Measurements from ENCODE around the gene CPVL.

Gene CPVL

GRCh38 chr7:29113384-29114102 lies 32.8 kb downstream of the CPVL start:
- H3K27ac ChIP-seq, result no peak overlapping the region
- peak; percentile 77 for TF ChIP-seq CTCF (conservative IDR thresholded peaks at IDR 0.05)

GRCh38 chr7:29112721-29113120 lies 33.6 kb downstream of the CPVL start:
- no peak for TF ChIP-seq CTCF (conservative IDR thresholded peaks at IDR 0.05)
- H3K27ac ChIP-seq, result no peak overlapping the region

GRCh38 chr7:29109899-29110298 lies 36.4 kb downstream of the CPVL start:
- H3K27ac ChIP-seq, result no peak overlapping the region
- no peak for TF ChIP-seq CTCF (conservative IDR thresholded peaks at IDR 0.05)

GRCh38 chr7:29109358-29109757 lies 37.0 kb downstream of the CPVL start:
- no peak overlapping the region for H3K27ac ChIP-seq
- TF ChIP-seq CTCF (conservative IDR thresholded peaks at IDR 0.05), result no peak

GRCh38 chr7:29107056-29107455 lies 39.3 kb downstream of the CPVL start:
- no peak overlapping the region for H3K27ac ChIP-seq
- TF ChIP-seq CTCF (conservative IDR thresholded peaks at IDR 0.05), result no peak

GRCh38 chr7:29106669-29106988 lies 39.7 kb downstream of the CPVL start:
- no peak overlapping the region for H3K27ac ChIP-seq
- TF ChIP-seq CTCF (conservative IDR thresholded peaks at IDR 0.05), result peak; percentile 41

GRCh38 chr7:29105752-29106668 lies 40.3 kb downstream of the CPVL start:
- H3K27ac ChIP-seq, result no peak overlapping the region
- TF ChIP-seq CTCF (conservative IDR thresholded peaks at IDR 0.05), result peak; percentile 94

Data from VCaP (cell line).